Prostate gland (tissue), 2 donors: ENCODE results near the gene MYO1B.

Experiments
- POLR2A ChIP-seq: fragments of 450-650 bp; IDR thresholded peaks from one replicate; pipeline ENCODE4 v1.6.1; 2016; ENCODE audit warnings: antibody characterized with exemption, mild to moderate bottlenecking
- POLR2AphosphoS5 ChIP-seq: sonication (generic); formaldehyde crosslinking; IDR thresholded peaks from one replicate; pipeline ENCODE4 v1.6.1; 2017; ENCODE audit warnings: antibody characterized with exemption
- TF ChIP-seq, protein P1 (sequence below), 4 experiments: fragments of 200-600 bp in 2 of 4; fragments of 450-650 bp in 2 of 4; sonication (generic) in 2 of 4; IDR thresholded peaks; 1 replicate in 3 of 4; 2 replicates in 1 of 4; pipeline ENCODE4 v1.5.1; 2016 to 2019; ENCODE audit warnings: antibody characterized with exemption in 4 of 4, mild to moderate bottlenecking in 2 of 4, moderate library complexity in 2 of 4

DNA sequence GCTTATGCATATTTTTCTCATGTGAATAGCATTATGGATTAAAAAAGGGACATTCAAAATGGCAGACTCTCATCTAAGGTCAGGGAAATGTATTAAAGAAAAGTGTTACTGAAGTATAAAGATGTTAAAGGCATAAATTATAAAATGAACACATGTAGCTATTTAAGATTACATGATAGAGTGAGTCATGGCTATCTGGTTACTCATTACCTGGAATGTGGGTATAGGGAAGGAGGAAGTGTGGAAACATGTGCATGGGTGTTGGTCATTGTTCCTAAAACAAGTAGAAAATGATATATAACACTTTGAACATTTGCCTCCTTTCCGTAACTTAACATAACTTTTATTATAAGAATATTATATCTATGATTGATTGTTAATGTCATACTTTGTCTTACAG, 66.4 kb downstream of the MYO1B start:
- TF ChIP-seq POLR2A (no peak), POLR2AphosphoS5 (peak; percentile 24)
- TF ChIP-seq, protein P1, sequence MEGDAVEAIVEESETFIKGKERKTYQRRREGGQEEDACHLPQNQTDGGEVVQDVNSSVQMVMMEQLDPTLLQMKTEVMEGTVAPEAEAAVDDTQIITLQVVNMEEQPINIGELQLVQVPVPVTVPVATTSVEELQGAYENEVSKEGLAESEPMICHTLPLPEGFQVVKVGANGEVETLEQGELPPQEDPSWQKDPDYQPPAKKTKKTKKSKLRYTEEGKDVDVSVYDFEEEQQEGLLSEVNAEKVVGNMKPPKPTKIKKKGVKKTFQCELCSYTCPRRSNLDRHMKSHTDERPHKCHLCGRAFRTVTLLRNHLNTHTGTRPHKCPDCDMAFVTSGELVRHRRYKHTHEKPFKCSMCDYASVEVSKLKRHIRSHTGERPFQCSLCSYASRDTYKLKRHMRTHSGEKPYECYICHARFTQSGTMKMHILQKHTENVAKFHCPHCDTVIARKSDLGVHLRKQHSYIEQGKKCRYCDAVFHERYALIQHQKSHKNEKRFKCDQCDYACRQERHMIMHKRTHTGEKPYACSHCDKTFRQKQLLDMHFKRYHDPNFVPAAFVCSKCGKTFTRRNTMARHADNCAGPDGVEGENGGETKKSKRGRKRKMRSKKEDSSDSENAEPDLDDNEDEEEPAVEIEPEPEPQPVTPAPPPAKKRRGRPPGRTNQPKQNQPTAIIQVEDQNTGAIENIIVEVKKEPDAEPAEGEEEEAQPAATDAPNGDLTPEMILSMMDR (IDR thresholded peaks at IDR 0.05): no peak
